Breast epithelium (tissue), 3 donors: ENCODE data around the gene GALK1.

Source experiments
- POLR2A ChIP-seq: fragments of 450-650 bp; IDR thresholded peaks from one replicate; pipeline ENCODE4 v1.6.1; 2016; ENCODE audit warnings: antibody characterized with exemption, mild to moderate bottlenecking, moderate library complexity
- POLR2AphosphoS5 ChIP-seq, 3 donors: sonication (generic); formaldehyde crosslinking; IDR thresholded peaks; one replicate each; pipeline ENCODE4 v1.6.1; 2017; ENCODE audit warnings: antibody characterized with exemption in 3 of 3
- TF ChIP-seq, protein P1 (sequence below), 3 donors: fragments of 450-650 bp; IDR thresholded peaks; one replicate each; pipeline ENCODE4 v1.5.1; 2016 to 2017; ENCODE audit warnings: antibody characterized with exemption in 3 of 3, mild to moderate bottlenecking in 3 of 3, moderate library complexity in 3 of 3

DNA sequence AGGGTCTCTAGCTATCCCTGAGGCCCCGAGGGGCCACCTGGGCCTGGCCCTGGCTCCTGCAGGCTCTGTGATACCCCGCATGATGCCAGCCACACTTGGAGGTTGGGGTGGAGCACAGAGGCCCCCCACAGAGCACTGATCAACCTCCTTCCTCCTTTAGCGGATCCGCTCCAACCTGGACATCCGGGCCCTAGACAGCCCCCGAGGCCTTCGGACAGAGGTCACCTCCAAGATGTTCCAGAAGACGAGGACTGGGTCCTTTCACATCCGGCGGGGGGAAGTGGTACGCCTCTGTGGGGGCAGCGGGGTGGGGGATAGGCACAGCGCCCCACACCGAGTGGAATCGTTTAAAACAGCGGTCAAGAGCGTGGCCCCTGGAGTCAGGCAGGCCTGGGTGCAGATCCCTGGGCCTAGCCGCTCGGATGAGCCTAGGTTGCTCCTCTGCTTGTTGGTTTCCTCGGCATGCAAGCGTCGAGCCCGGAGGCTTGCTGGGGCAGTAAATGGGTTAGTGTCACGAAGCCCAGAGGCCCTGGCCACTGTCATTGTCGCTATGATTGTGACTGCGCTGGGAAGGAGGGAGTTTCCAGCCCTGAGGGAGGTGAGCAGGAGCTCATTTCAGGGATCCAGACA, 33.8 kb downstream of the GALK1 start:
- TF ChIP-seq, protein P1, sequence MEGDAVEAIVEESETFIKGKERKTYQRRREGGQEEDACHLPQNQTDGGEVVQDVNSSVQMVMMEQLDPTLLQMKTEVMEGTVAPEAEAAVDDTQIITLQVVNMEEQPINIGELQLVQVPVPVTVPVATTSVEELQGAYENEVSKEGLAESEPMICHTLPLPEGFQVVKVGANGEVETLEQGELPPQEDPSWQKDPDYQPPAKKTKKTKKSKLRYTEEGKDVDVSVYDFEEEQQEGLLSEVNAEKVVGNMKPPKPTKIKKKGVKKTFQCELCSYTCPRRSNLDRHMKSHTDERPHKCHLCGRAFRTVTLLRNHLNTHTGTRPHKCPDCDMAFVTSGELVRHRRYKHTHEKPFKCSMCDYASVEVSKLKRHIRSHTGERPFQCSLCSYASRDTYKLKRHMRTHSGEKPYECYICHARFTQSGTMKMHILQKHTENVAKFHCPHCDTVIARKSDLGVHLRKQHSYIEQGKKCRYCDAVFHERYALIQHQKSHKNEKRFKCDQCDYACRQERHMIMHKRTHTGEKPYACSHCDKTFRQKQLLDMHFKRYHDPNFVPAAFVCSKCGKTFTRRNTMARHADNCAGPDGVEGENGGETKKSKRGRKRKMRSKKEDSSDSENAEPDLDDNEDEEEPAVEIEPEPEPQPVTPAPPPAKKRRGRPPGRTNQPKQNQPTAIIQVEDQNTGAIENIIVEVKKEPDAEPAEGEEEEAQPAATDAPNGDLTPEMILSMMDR (IDR thresholded peaks at IDR 0.05), result no peak
- TF ChIP-seq POLR2A (no peak), POLR2AphosphoS5 (IDR thresholded peaks at IDR 0.05) (no peak)
